22Rv1 (cell line): ENCODE data around the gene LRCH1.

Experiments
- ZFX ChIP-seq: fragments of 450-650 bp; IDR thresholded peaks from 2 replicates; pipeline ENCODE4 v1.6.1; 2017; ENCODE audit warnings: antibody characterized with exemption, borderline replicate concordance
- TF ChIP-seq, protein P1 (sequence below): fragments of 450-650 bp; IDR thresholded peaks from 2 replicates; pipeline ENCODE4 v1.5.1; 2017; ENCODE audit warnings: mild to moderate bottlenecking

DNA sequence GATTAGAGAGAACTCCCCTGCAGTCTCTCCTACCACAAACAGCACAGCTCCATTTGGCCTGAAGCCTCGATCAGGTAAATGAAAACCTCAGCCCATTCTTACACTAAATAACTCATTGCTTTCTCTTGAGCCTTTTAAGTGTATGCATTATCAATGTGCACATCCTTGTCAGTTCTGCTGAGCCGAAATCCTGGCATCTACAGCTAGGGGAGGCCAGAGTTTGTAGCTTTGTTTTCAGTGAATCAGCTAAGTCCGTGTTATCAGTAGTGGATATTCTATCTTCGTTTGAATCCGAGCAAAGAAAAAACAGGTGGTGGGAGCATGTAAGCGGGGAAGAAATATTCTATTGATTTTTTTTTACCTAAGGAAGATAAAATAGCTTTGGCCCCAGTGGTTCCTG lies 159.6 kb downstream of the LRCH1 start:
- TF ChIP-seq, protein P1, sequence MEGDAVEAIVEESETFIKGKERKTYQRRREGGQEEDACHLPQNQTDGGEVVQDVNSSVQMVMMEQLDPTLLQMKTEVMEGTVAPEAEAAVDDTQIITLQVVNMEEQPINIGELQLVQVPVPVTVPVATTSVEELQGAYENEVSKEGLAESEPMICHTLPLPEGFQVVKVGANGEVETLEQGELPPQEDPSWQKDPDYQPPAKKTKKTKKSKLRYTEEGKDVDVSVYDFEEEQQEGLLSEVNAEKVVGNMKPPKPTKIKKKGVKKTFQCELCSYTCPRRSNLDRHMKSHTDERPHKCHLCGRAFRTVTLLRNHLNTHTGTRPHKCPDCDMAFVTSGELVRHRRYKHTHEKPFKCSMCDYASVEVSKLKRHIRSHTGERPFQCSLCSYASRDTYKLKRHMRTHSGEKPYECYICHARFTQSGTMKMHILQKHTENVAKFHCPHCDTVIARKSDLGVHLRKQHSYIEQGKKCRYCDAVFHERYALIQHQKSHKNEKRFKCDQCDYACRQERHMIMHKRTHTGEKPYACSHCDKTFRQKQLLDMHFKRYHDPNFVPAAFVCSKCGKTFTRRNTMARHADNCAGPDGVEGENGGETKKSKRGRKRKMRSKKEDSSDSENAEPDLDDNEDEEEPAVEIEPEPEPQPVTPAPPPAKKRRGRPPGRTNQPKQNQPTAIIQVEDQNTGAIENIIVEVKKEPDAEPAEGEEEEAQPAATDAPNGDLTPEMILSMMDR: no peak
- TF ChIP-seq ZFX: no peak
